Gastroesophageal sphincter (tissue), 3 donors: Measurements from ENCODE around the gene KRTAP10-11.

Experiments used
- POLR2A ChIP-seq, 2 donors: fragments of 450-650 bp; IDR thresholded peaks; one replicate each; pipeline ENCODE4 v1.6.1; 2017; ENCODE audit warnings: antibody characterized with exemption in 2 of 2, mild to moderate bottlenecking in 2 of 2, moderate library complexity in 1 of 2
- TF ChIP-seq, protein P1 (sequence below), 4 experiments: fragments of 200-600 bp in 2 of 4; fragments of 450-650 bp in 2 of 4; sonication (generic) in 1 of 4; IDR thresholded peaks; one replicate each; pipeline ENCODE4 v1.5.1; 2017 to 2019; ENCODE audit warnings: antibody characterized with exemption in 4 of 4, mild to moderate bottlenecking in 2 of 4, moderate library complexity in 2 of 4

DNA sequence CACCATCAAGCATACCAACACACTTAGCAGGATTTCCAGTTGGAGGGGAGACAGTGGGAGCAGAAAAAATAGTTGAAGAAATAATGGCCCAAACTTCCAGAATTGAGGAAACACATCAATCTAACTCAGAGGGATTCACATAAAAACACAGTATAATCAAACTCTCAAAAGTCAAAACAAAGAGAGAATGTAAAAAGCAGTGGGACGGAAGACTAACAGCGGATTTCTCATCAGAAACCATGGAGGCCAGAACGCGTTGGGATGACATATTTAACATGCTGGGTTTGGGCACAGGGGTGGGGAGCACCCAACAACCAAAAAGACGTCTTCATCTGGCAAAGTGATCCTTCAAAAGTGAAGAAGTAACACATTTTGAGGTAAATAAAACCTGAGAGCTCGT is 26.3 kb upstream of the KRTAP10-11 start:
- TF ChIP-seq POLR2A (IDR thresholded peaks at IDR 0.05): no peak
- TF ChIP-seq, protein P1, sequence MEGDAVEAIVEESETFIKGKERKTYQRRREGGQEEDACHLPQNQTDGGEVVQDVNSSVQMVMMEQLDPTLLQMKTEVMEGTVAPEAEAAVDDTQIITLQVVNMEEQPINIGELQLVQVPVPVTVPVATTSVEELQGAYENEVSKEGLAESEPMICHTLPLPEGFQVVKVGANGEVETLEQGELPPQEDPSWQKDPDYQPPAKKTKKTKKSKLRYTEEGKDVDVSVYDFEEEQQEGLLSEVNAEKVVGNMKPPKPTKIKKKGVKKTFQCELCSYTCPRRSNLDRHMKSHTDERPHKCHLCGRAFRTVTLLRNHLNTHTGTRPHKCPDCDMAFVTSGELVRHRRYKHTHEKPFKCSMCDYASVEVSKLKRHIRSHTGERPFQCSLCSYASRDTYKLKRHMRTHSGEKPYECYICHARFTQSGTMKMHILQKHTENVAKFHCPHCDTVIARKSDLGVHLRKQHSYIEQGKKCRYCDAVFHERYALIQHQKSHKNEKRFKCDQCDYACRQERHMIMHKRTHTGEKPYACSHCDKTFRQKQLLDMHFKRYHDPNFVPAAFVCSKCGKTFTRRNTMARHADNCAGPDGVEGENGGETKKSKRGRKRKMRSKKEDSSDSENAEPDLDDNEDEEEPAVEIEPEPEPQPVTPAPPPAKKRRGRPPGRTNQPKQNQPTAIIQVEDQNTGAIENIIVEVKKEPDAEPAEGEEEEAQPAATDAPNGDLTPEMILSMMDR (IDR thresholded peaks at IDR 0.05): no peak
